Trophoblast cell (in vitro differentiated cells and primary cell): ENCODE data around the gene CTDP1.

ENCODE experiments used
- DNase-seq, 2 donors: peaks; one replicate each; pipeline ENCODE4 v3.0.0-alpha.2; 2016
- H2AFZ ChIP-seq: 2 replicates; pipeline ENCODE4 v1.6.1; 2013; ENCODE audit warnings: low read length, moderate library complexity, mild to moderate bottlenecking; ENCODE audit not compliant: insufficient read depth, poor library complexity
- H2AK5ac ChIP-seq: 2 replicates; pipeline ENCODE4 v1.6.1; 2013; ENCODE audit warnings: mild to moderate bottlenecking, low read length
- H2BK120ac ChIP-seq: 2 replicates; pipeline ENCODE4 v1.6.1; 2013; ENCODE audit warnings: low read length, mild to moderate bottlenecking, moderate library complexity; ENCODE audit not compliant: insufficient read depth, poor library complexity
- H2BK12ac ChIP-seq: 2 replicates; pipeline ENCODE4 v1.6.1; 2013; ENCODE audit warnings: mild to moderate bottlenecking, low read length, moderate library complexity
- H2BK5ac ChIP-seq: 2 replicates; pipeline ENCODE4 v1.6.1; 2013; ENCODE audit warnings: low read length, low read depth, moderate library complexity, mild to moderate bottlenecking; ENCODE audit not compliant: poor library complexity
- H3K14ac ChIP-seq: 2 replicates; pipeline ENCODE4 v1.6.1; 2013; ENCODE audit warnings: mild to moderate bottlenecking, low read length
- H3K18ac ChIP-seq: 2 replicates; pipeline ENCODE4 v1.6.1; 2013; ENCODE audit warnings: mild to moderate bottlenecking, low read length
- H3K23ac ChIP-seq: 2 replicates; pipeline ENCODE4 v1.6.1; 2013; ENCODE audit warnings: low read length
- H3K27ac ChIP-seq: 2 replicates; pipeline ENCODE4 v1.5.1; 2013; ENCODE audit warnings: low read depth, mild to moderate bottlenecking, inconsistent platforms, low read length, moderate library complexity
- H3K27me3 ChIP-seq: 2 replicates; pipeline ENCODE4 v1.6.1; 2013; ENCODE audit warnings: inconsistent platforms, mild to moderate bottlenecking, low read length, moderate library complexity; ENCODE audit not compliant: insufficient read depth
- H3K36me3 ChIP-seq, 2 experiments: 1 replicate in 1 of 2; 2 replicates in 1 of 2; pipeline ENCODE4 v1.6.1; 2013; ENCODE audit warnings: low read length in 2 of 2, mild to moderate bottlenecking in 2 of 2, moderate library complexity in 1 of 2; ENCODE audit not compliant: insufficient read depth in 2 of 2, control insufficient read depth in 1 of 2
- H3K4ac ChIP-seq: 2 replicates; pipeline ENCODE4 v1.6.1; 2013; ENCODE audit warnings: low read depth, mild to moderate bottlenecking, low read length, moderate library complexity
- H3K4me1 ChIP-seq, 2 experiments: 1 replicate in 1 of 2; 2 replicates in 1 of 2; pipeline ENCODE4 v1.6.1; 2013; ENCODE audit warnings: low read length in 2 of 2, mild to moderate bottlenecking in 2 of 2, moderate library complexity in 1 of 2; ENCODE audit not compliant: insufficient read depth in 2 of 2, control insufficient read depth in 1 of 2
- H3K4me2 ChIP-seq: 2 replicates; pipeline ENCODE4 v1.6.1; 2013; ENCODE audit warnings: inconsistent platforms, mild to moderate bottlenecking, low read length, moderate library complexity
- H3K4me3 ChIP-seq: 2 replicates; pipeline ENCODE4 v1.5.1; 2013; ENCODE audit warnings: mild to moderate bottlenecking, low read depth, low read length, inconsistent platforms
- H3K79me1 ChIP-seq: one replicate; pipeline ENCODE4 v1.6.1; 2013; ENCODE audit warnings: low read length
- H3K79me2 ChIP-seq: 2 replicates; pipeline ENCODE4 v1.6.1; 2013; ENCODE audit warnings: low read length, mild to moderate bottlenecking; ENCODE audit not compliant: control insufficient read depth, insufficient read depth, poor library complexity
- H3K9ac ChIP-seq: 2 replicates; pipeline ENCODE4 v1.6.1; 2013; ENCODE audit warnings: mild to moderate bottlenecking, low read length
- H3K9me3 ChIP-seq: 2 replicates; pipeline ENCODE4 v1.6.1; 2013; ENCODE audit warnings: low read depth, mild to moderate bottlenecking, control low read depth, inconsistent platforms, low read length; ENCODE audit not compliant: insufficient read depth
- H4K12ac ChIP-seq: 2 replicates; pipeline ENCODE4 v1.6.1; 2013; ENCODE audit warnings: low read depth, mild to moderate bottlenecking, low read length, moderate library complexity
- H4K8ac ChIP-seq: 2 replicates; pipeline ENCODE4 v1.6.1; 2013; ENCODE audit warnings: low read depth, mild to moderate bottlenecking, low read length, moderate library complexity
- H4K91ac ChIP-seq: one replicate; pipeline ENCODE4 v1.6.1; 2013; ENCODE audit warnings: low read depth, mild to moderate bottlenecking, low read length, moderate library complexity
- WGBS: extraction: QIAGEN DNeasy Blood & Tissue Kit; methylation state at CpG from one replicate; pipeline ENCODE4 v1.1.7; 2013; ENCODE audit warnings: missing lambda C conversion rate; ENCODE audit not compliant: insufficient read length, insufficient coverage; ENCODE audit errors: extremely low coverage; 5-methylcytosine and 5-hydroxymethylcytosine counted together

CTDP1 gene

DNA sequence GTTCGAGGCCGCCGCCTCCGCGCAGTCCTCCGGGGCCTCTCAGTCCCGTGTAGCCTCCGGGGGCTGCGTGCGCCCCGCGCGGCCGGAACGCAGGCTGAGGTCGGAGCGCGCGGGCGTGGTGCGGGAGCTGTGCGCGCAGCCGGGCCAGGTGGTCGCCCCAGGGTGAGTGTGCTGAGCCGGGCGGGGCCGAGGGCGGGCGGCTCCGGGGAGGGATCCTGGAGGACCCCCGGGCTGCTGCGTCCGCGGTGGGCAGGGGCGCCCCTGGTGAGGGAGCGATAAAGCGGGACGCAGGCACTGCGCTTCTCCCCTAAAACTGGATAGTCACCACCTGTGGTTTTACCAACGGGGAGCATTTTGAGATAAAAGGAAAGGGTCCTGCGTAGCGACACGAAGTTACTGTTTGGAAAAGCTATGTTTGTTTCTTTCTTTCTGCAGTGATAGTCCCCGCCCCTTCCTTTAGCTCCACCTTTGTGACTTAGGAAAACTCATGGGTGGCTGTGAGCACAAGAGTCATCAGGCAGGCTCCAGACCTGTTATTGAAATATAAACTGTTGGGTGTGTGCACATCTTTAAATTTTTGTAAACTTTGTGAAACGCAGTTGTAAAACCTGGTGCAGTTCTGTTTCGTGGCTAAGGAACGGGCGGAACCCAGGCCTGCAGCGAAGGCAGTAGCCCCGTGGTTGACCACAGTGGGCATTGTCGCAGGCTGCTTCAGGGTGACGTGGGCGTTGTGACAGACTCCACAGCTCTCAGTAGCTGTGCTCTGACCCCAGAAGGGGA is 687 bp downstream of the CTDP1 start:
- Histone ChIP-seq H3K14ac (peak overlapping the region; percentile 12), H2BK120ac (no peak overlapping the region), H4K91ac (peak overlapping the region; percentile 80), H4K12ac (no peak overlapping the region), H3K79me1 (peaks cover 10% of the 10 kb centered on the region), H2AK5ac (no peak overlapping the region), H2BK5ac (no peak overlapping the region), H2AFZ (peak overlapping the region; percentile 74), H3K23ac (no peak overlapping the region), H3K4me2 (peak overlapping the region; percentile 95), H4K8ac (peak overlapping the region; percentile 47), H3K4ac (peak overlapping the region; percentile 96), H3K79me2 (peaks cover 37% of the 10 kb centered on the region), H3K27ac (peak overlapping the region; percentile 89), H3K4me1 (peaks cover 7 to 8% of the 10 kb centered on the region in 2 experiments), H3K9ac (peak overlapping the region; percentile 59), H2BK12ac (no peak overlapping the region), H3K18ac (no peak overlapping the region), H3K9me3 (no peaks in the 10 kb centered on the region), H3K36me3 (peaks cover 11% of the 10 kb centered on the region in 2 experiments), H3K27me3 (no peaks in the 10 kb centered on the region), H3K4me3 (peak overlapping the region; percentile 98)
- whole genome bisulfite sequencing: no CpG with 5 or more reads among the region's 54 CpGs
- DNase-seq: peak; percentile 43 to 65

DNA sequence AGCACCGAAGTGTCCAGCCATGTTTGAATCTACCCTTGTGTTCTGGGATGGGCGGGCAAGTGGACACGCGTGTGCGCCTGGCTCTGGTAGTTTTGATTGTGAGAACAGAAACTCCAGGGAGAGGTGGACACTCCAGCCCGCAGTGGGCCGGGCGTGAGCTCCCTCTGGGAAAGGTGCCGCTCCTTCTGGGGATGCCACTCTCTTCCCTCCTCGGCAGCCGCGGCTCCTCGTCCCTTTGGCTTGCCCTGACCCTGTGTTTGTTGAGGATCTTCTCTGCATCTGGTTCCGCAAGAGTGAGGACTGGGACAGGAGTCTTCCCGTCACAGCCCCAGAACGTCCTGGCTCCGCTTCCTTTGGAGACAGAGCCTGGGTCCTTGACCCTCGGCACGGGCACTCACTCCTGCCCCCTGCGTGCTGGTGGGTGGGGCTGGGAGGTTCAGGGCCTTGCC is 1.3 kb downstream of the CTDP1 start:
- H4K12ac ChIP-seq: peak overlapping the region; percentile 21
- H3K9ac ChIP-seq: no peak overlapping the region
- H3K36me3 ChIP-seq: peaks cover 11% of the 10 kb centered on the region in 2 experiments
- WGBS: no CpG with 5 or more reads among the region's 20 CpGs
- H3K4me1 ChIP-seq: peaks cover 7 to 9% of the 10 kb centered on the region in 2 experiments
- no peak overlapping the region for H2BK12ac ChIP-seq
- peak overlapping the region; percentile 96 for H3K4ac ChIP-seq
- no peak overlapping the region for H4K8ac ChIP-seq
- peaks cover 10% of the 10 kb centered on the region for H3K79me1 ChIP-seq
- no peak overlapping the region for H2BK120ac ChIP-seq
- no peak overlapping the region for H2AFZ ChIP-seq
- no peaks in the 10 kb centered on the region for H3K9me3 ChIP-seq
- no peak overlapping the region for H3K18ac ChIP-seq
- DNase-seq: no peak
- H3K79me2 ChIP-seq: peaks cover 37% of the 10 kb centered on the region
- H3K27me3 ChIP-seq: no peaks in the 10 kb centered on the region
- H2BK5ac ChIP-seq: no peak overlapping the region
- peak overlapping the region; percentile 98 for H3K4me3 ChIP-seq
- no peak overlapping the region for H3K14ac ChIP-seq
- no peak overlapping the region for H4K91ac ChIP-seq
- H3K4me2 ChIP-seq: peak overlapping the region; percentile 95
- no peak overlapping the region for H3K23ac ChIP-seq
- no peak overlapping the region for H3K27ac ChIP-seq
- H2AK5ac ChIP-seq: no peak overlapping the region

DNA sequence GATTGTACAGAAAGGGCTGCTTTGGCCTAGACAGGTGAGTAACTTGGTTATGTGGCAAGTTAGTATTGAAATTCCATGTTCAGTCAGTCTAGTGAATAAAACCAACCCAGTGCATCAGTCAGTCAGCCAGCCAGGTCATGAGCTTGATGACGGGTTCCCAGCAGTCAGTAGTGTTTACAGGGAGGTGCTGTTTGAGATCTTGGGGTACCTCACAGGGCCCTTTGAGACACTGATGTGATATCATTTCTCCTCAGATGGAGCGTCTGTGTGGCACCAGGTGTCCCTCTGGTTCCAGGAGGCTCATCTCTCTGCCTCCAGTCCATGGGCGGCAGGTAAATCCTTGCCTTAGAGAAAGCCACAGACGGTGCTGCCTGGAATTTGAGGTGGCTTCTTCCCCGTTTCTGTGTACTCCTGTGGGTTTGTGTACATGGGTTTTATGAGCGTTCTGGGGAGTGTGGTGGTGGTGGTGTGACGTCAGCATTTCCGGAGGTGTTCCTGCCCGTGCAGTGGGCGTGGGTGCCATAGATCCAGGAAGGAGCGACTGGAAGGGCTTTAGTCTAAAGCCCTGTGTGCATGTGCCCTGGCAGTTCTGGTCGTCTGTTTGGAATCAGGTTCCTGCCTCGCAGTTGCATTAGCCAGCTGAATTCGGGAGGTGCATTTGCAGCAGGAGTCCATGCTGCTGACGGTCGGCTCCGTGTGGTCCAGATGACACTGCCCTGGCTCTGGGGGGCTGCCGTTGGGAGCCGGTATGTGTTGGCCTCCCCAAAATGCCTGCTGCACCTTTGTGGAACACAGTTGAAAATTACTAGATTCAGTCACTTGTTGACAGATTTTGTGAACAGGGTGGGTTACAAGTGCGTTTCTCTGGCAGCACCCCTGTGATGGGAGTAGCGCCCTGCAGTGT is 2.1 kb downstream of the CTDP1 start:
- Histone ChIP-seq H2AFZ (no peak overlapping the region), H3K9ac (no peak overlapping the region), H3K79me2 (peaks cover 37% of the 10 kb centered on the region), H4K91ac (no peak overlapping the region), H3K4me1 (peaks cover 7 to 9% of the 10 kb centered on the region in 2 experiments), H3K36me3 (peaks cover 11% of the 10 kb centered on the region in 2 experiments), H2BK12ac (no peak overlapping the region), H2AK5ac (no peak overlapping the region), H3K27me3 (no peaks in the 10 kb centered on the region), H4K8ac (no peak overlapping the region), H3K14ac (no peak overlapping the region), H4K12ac (no peak overlapping the region), H3K23ac (no peak overlapping the region), H3K27ac (no peak overlapping the region), H2BK120ac (no peak overlapping the region), H3K9me3 (no peaks in the 10 kb centered on the region), H3K4me3 (no peak overlapping the region), H3K18ac (no peak overlapping the region), H3K79me1 (peaks cover 10% of the 10 kb centered on the region), H3K4ac (peak overlapping the region; percentile 96), H2BK5ac (no peak overlapping the region), H3K4me2 (no peak overlapping the region)
- no CpG with 5 or more reads among the region's 21 CpGs for WGBS
- DNase-seq: no peak

DNA sequence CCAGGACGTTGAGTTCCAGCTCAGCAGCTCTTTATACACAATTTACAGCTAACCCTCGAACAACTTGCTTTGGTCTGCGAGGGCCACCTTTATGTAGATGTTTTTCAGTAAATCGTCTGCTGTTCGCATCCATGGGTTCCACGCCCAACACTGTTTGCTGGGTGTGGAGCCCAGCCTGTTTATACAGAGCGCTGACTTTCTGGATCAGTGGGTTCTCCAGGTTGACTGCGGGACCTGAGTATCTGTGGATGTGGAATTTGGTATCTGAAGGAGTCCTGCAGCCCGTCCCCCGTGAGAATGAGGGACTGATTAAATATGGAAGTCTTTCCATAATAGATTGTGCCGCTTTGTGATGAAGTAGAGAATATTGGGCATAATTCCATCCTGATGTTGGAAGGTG is 2.9 kb downstream of the CTDP1 start:
- no peak for DNase-seq
- Histone ChIP-seq H3K27me3 (no peaks in the 10 kb centered on the region), H4K8ac (no peak overlapping the region), H2BK12ac (no peak overlapping the region), H3K14ac (no peak overlapping the region), H3K79me1 (peaks cover 10% of the 10 kb centered on the region), H3K36me3 (peaks cover 8 to 11% of the 10 kb centered on the region in 2 experiments), H3K4ac (peak overlapping the region; percentile 96), H2AK5ac (no peak overlapping the region), H3K23ac (no peak overlapping the region), H3K4me2 (no peak overlapping the region), H3K4me1 (peaks cover 7 to 10% of the 10 kb centered on the region in 2 experiments), H4K91ac (no peak overlapping the region), H3K4me3 (no peak overlapping the region), H2AFZ (no peak overlapping the region), H3K18ac (no peak overlapping the region), H4K12ac (no peak overlapping the region), H3K27ac (no peak overlapping the region), H3K9ac (no peak overlapping the region), H3K79me2 (peaks cover 37% of the 10 kb centered on the region), H2BK5ac (no peak overlapping the region), H2BK120ac (no peak overlapping the region), H3K9me3 (no peaks in the 10 kb centered on the region)
- no CpG with 5 or more reads among the region's 11 CpGs for WGBS
